GM21515 (cell line): ENCODE results near the gene CNTNAP2.
"Not testable (repeated sequence)": the region's sequence is repeated elsewhere in the genome, so short reads cannot be mapped to it uniquely, and the experiment has no call there.

Source experiments
- ATAC-seq: cut with Tn5 transposase; IDR thresholded peaks from one replicate; pipeline ENCODE4 v1.9.1; 2021; ENCODE audit not compliant: unreplicated experiment

Gene CNTNAP2

GRCh38 chr7:148306759-148307158 is 2190.2 kb downstream of the CNTNAP2 start:
- ATAC-seq: peak; percentile 79

- no peak for ATAC-seq
Measured at GRCh38 chr7:148318102-148318811, 2201.7 kb downstream of the CNTNAP2 start.

GRCh38 chr7:148318838-148319237 is 2202.2 kb downstream of the CNTNAP2 start:
- ATAC-seq: no peak

GRCh38 chr7:148319316-148319808 is 2202.8 kb downstream of the CNTNAP2 start:
- no peak for ATAC-seq

GRCh38 chr7:148325208-148325607 is 2208.6 kb downstream of the CNTNAP2 start:
- no peak for ATAC-seq

- no peak for ATAC-seq
Measured at GRCh38 chr7:148327379-148327778, 2210.8 kb downstream of the CNTNAP2 start.

GRCh38 chr7:148328906-148329305 is 2212.3 kb downstream of the CNTNAP2 start:
- no peak for ATAC-seq

GRCh38 chr7:148330124-148330818 is 2213.7 kb downstream of the CNTNAP2 start:
- ATAC-seq: no peak

- ATAC-seq: no peak
Measured at GRCh38 chr7:148330822-148331221, 2214.2 kb downstream of the CNTNAP2 start.

- ATAC-seq: not testable (repeated sequence)
Measured at GRCh38 chr7:148331456-148331855, 2214.9 kb downstream of the CNTNAP2 start.

- no peak for ATAC-seq
Measured at GRCh38 chr7:148332191-148333186, 2215.9 kb downstream of the CNTNAP2 start.

- ATAC-seq: no peak
Measured at GRCh38 chr7:148334441-148334956, 2217.9 kb downstream of the CNTNAP2 start.

- no peak for ATAC-seq
Measured at GRCh38 chr7:148334959-148335577, 2218.5 kb downstream of the CNTNAP2 start.

GRCh38 chr7:148335790-148336189 is 2219.2 kb downstream of the CNTNAP2 start:
- no peak for ATAC-seq

- no peak for ATAC-seq
Measured at GRCh38 chr7:148336411-148336810, 2219.8 kb downstream of the CNTNAP2 start.

- ATAC-seq: no peak
Measured at GRCh38 chr7:148337246-148337965, 2220.8 kb downstream of the CNTNAP2 start.

GRCh38 chr7:148337995-148338747 is 2221.6 kb downstream of the CNTNAP2 start:
- ATAC-seq: no peak

- no peak for ATAC-seq
Measured at GRCh38 chr7:148340438-148341280, 2224.1 kb downstream of the CNTNAP2 start.
